PC-9 (cell line): ENCODE measurements around the gene FCRL1. TPM values are rescaled to one million over a fixed set of nuclear protein-coding genes. Genes with fewer than 3 reads are reported as not detected.
A peak's percentile ranks its signal among the peaks of the same experiment; 100 is the strongest.

Experiments used
- Bru-seq: library from RNA; stranded (reverse); fragments of 400-500 nt; gene quantifications from one replicate; lab custom pipeline; 2021; lab: Mats Ljungman, UMichigan
- BruChase-seq, 2 experiments: library from RNA; stranded (reverse); fragments of 400-500 nt; gene quantifications; one replicate each; lab custom pipeline; 2021; lab: Mats Ljungman, UMichigan
- BruUV-seq: library from RNA; stranded (reverse); fragments of 400-500 nt; replicated peaks from 2 replicates; lab custom pipeline; 2021; lab: Mats Ljungman, UMichigan
- CTCF ChIA-PET: fragments of 300-600 bp; sonication (Branson Sonifier 250); formaldehyde crosslinking; loops from one replicate; lab custom pipeline; 2022; ENCODE audit warnings: antibody characterized with exemption; lab: Charles Lee
- POLR2A ChIA-PET: fragments of 300-600 bp; sonication (Branson Sonifier 250); formaldehyde crosslinking; loops from one replicate; lab custom pipeline; 2022; ENCODE audit warnings: antibody characterized with exemption; ENCODE audit not compliant: unreplicated experiment; lab: Charles Lee
- DNase-seq, 2 experiments: peaks; one replicate each; pipeline versions ENCODE4 v3.0.0 to v3.0.0-alpha.2; 2015 to 2022; ENCODE audit warnings: mixed read lengths in 1 of 2
- H2AFZ ChIP-seq: fragments of 200-600 bp; sonication (generic); 2 replicates; pipeline ENCODE4 v1.8.1; 2017; ENCODE audit warnings: antibody characterized with exemption
- H3F3A ChIP-seq: fragments of 200-600 bp; sonication (generic); 2 replicates; pipeline ENCODE4 v1.8.1; 2017; ENCODE audit warnings: antibody characterized with exemption, mild to moderate bottlenecking, low read depth; ENCODE audit not compliant: insufficient read depth
- H3K27ac ChIP-seq: fragments of 200-600 bp; sonication (generic); 2 replicates; pipeline ENCODE4 v1.6.1; 2016; ENCODE audit warnings: mixed run types
- H3K27me3 ChIP-seq: fragments of 200-600 bp; sonication (generic); 2 replicates; pipeline ENCODE4 v1.6.1; 2016; ENCODE audit warnings: low read depth, mixed run types; ENCODE audit not compliant: insufficient read depth
- H3K36me3 ChIP-seq: fragments of 200-600 bp; sonication (generic); 2 replicates; pipeline ENCODE4 v1.6.1; 2016; ENCODE audit warnings: low read depth, mixed run types
- H3K4me1 ChIP-seq: fragments of 200-600 bp; sonication (generic); replicated peaks from 2 replicates; pipeline ENCODE4 v1.6.1; 2016; ENCODE audit warnings: mixed run types; ENCODE audit not compliant: insufficient read depth
- H3K4me2 ChIP-seq: fragments of 200-600 bp; sonication (generic); 2 replicates; pipeline ENCODE4 v1.6.1; 2017; ENCODE audit warnings: mixed run types
- H3K4me3 ChIP-seq: fragments of 200-600 bp; sonication (generic); 2 replicates; pipeline ENCODE4 v1.6.1; 2016; ENCODE audit warnings: mixed run types
- H3K79me2 ChIP-seq: fragments of 200-600 bp; sonication (generic); 2 replicates; pipeline ENCODE4 v1.6.1; 2017; ENCODE audit warnings: low read depth, mixed run types
- H3K9me2 ChIP-seq: fragments of 200-600 bp; sonication (generic); 2 replicates; pipeline ENCODE4 v1.8.1; 2017; ENCODE audit warnings: mild to moderate bottlenecking; ENCODE audit not compliant: insufficient read depth
- H3K9me3 ChIP-seq: fragments of 200-600 bp; sonication (generic); 2 replicates; pipeline ENCODE4 v1.8.1; 2016; ENCODE audit warnings: low read depth; ENCODE audit not compliant: insufficient read depth
- H4K20me1 ChIP-seq: fragments of 200-600 bp; sonication (generic); 2 replicates; pipeline ENCODE4 v1.8.1; 2017; ENCODE audit not compliant: insufficient read depth
- CTCF ChIP-seq: fragments of 200-600 bp; sonication (generic); conservative IDR thresholded peaks from 2 replicates; pipeline ENCODE4 v1.6.1; 2017; ENCODE audit warnings: mixed run types, antibody characterized with exemption, mild to moderate bottlenecking, moderate library complexity
- EZH2 ChIP-seq: fragments of 200-600 bp; sonication (generic); IDR thresholded peaks from 2 replicates; pipeline ENCODE4 v1.8.0; 2017; ENCODE audit warnings: antibody characterized with exemption, low read depth
- intact Hi-C: fragments of 100-400 bp; cut with micrococcal nuclease; formaldehyde crosslinking; loops from one replicate; pipeline ENCODE4 v1.10.0; 2022; ENCODE audit not compliant: unreplicated experiment
- long read RNA-seq: library from polyadenylated mRNA; stranded (forward); transcript quantifications from one replicate; pipeline ENCODE4 v2.0.0, GENCODE V29; 2022
- total RNA-seq: library from RNA; stranded (reverse); gene quantifications from 2 replicates; pipeline ENCODE4 v1.2.3, GENCODE V29; 2021

Gene FCRL1
- total RNA-seq, result not detected in 2 replicates
- percentile 8 among the genes with signal in this experiment for Bru-seq, nascent RNA
- percentile 8 among the genes with signal in this experiment for BruChase-seq, experiment 1, labeled RNA remaining after a 2-hour chase
- percentile 6 among the genes with signal in this experiment for BruChase-seq, experiment 2, labeled RNA remaining after a 6-hour chase
- long read RNA-seq, result 0 reads

- BruUV-seq, result no TSS peak
Observed at GRCh38 chr1:157819896-157820295, at the start of gene FCRL1. TSS of gene FCRL1 (minus strand) at chr1:157820120. CDS start at chr1:157820037, 83 bp downstream.

GRCh38 chr1:157868654-157869053 lies 48.7 kb upstream of the FCRL1 start:
- no peaks in the 10 kb centered on the region for H3K9me2 ChIP-seq
- H3K36me3 ChIP-seq, result no peaks in the 10 kb centered on the region
- H3K27me3 ChIP-seq, result peaks cover 31% of the 10 kb centered on the region
- H3K27ac ChIP-seq, result no peak overlapping the region
- H3K9me3 ChIP-seq, result no peaks in the 10 kb centered on the region
- no peaks in the 10 kb centered on the region for H3F3A ChIP-seq
- no TSS peak for BruUV-seq
- ChIA-PET CTCF (no interaction called here), POLR2A (no interaction called here)
- TF ChIP-seq EZH2, result no peak
- TF ChIP-seq CTCF, result no peak
- no peak for DNase-seq
- H2AFZ ChIP-seq, result no peak overlapping the region
- H3K4me1 ChIP-seq, result no peaks in the 10 kb centered on the region
- H3K4me3 ChIP-seq, result no peak overlapping the region
- no peak overlapping the region for H3K4me2 ChIP-seq
- intact Hi-C loops, result no loop called here
- H3K79me2 ChIP-seq, result no peaks in the 10 kb centered on the region
- no peaks in the 10 kb centered on the region for H4K20me1 ChIP-seq

More at GRCh38 chr1:157819896-157820295, at the start of gene FCRL1:
- no peaks in the 10 kb centered on the region for H3K4me1 ChIP-seq
- no peaks in the 10 kb centered on the region for H3K9me2 ChIP-seq
- H2AFZ ChIP-seq, result no peak within 1 kb of the TSS
- no peak for TF ChIP-seq EZH2
- TF ChIP-seq CTCF, result no peak
- intact Hi-C loops, result no loop called here
- no peaks in the 10 kb centered on the region; the same call in 1 of the 2 replicates for H3K9me3 ChIP-seq
- ChIA-PET CTCF (no interaction called here), POLR2A (no interaction called here)
- H3K4me2 ChIP-seq, result no peak within 1 kb of the TSS
- no peaks in the 10 kb centered on the region for H3K79me2 ChIP-seq
- no peaks in the 10 kb centered on the region; the same call in 1 of the 2 replicates for H4K20me1 ChIP-seq
- H3K36me3 ChIP-seq, result no peaks in the 10 kb centered on the region
- no peak for DNase-seq
- H3K27ac ChIP-seq, result no peak within 1 kb of the TSS
- H3K27me3 ChIP-seq, result peaks cover 32% of the 10 kb centered on the region
- H3F3A ChIP-seq, result no peaks in the 10 kb centered on the region
- no peak within 1 kb of the TSS for H3K4me3 ChIP-seq

- BruUV-seq, result no TSS peak
- intact Hi-C loops, result no loop called here
- Histone ChIP-seq H3K4me1 (no peaks in the 10 kb centered on the region), H3K27me3 (peaks cover 31% of the 10 kb centered on the region), H4K20me1 (no peaks in the 10 kb centered on the region), H3K79me2 (no peaks in the 10 kb centered on the region), H3K36me3 (no peaks in the 10 kb centered on the region), H3K9me3 (no peaks in the 10 kb centered on the region), H3K4me2 (no peak overlapping the region), H3K27ac (no peak overlapping the region), H3K4me3 (no peak overlapping the region), H3K9me2 (no peaks in the 10 kb centered on the region), H3F3A (no peaks in the 10 kb centered on the region), H2AFZ (no peak overlapping the region)
- ChIA-PET CTCF (no interaction called here), POLR2A (no interaction called here)
- DNase-seq, result no peak
- no peak for TF ChIP-seq CTCF
- TF ChIP-seq EZH2, result no peak
Observed at GRCh38 chr1:157862114-157863070, 42.5 kb upstream of the FCRL1 start.
